Cardiac muscle cell (in vitro differentiated cells and primary cell): Measurements from ENCODE around the gene SLPI. TPM values are rescaled to one million over a fixed set of nuclear protein-coding genes. Genes with fewer than 3 reads are reported as not detected.

Experiments used
- DNase-seq, 2 donors: peaks; one replicate each; pipeline versions ENCODE4 v3.0.0 to v3.0.0-alpha.2; 2010 to 2017; ENCODE audit warnings: low read depth in 1 of 2, low spot score in 1 of 2
- H3K27ac ChIP-seq: fragments of 200-600 bp; sonication (generic); 2 replicates; pipeline ENCODE4 v1.5.1; 2016
- H3K27me3 ChIP-seq: fragments of 200-600 bp; sonication (generic); 2 replicates; pipeline ENCODE4 v1.6.0; 2016; ENCODE audit warnings: control low read depth
- H3K36me3 ChIP-seq: fragments of 200-600 bp; sonication (generic); 2 replicates; pipeline ENCODE4 v1.5.1; 2016; ENCODE audit warnings: control low read depth
- H3K4me1 ChIP-seq: fragments of 200-600 bp; sonication (generic); 2 replicates; pipeline ENCODE4 v1.8.1; 2017; ENCODE audit warnings: low read depth, mild to moderate bottlenecking, mixed run types
- H3K4me3 ChIP-seq: fragments of 200-600 bp; sonication (generic); 2 replicates; pipeline ENCODE4 v1.5.1; 2016; ENCODE audit warnings: mild to moderate bottlenecking
- H3K9me3 ChIP-seq: fragments of 200-600 bp; sonication (generic); 2 replicates; pipeline ENCODE4 v1.5.1; 2017; ENCODE audit warnings: low read depth, mild to moderate bottlenecking, control low read depth
- polyA plus RNA-seq: library from polyadenylated mRNA; unstranded; fragments of >200 nt; fragmentation: Nextera tagmentation; extraction: Ambion mirVana; gene quantifications from 2 replicates; pipeline ENCODE4 v1.2.1, GENCODE V29; 2016
- total RNA-seq: library from RNA; depleted of rRNA; stranded (reverse); fragments of >200 nt; gene quantifications from 2 replicates; pipeline ENCODE4 v1.2.3, GENCODE V29; 2016
- TF ChIP-seq, protein P1 (sequence below): IDR thresholded peaks from 2 replicates; pipeline ENCODE4 v1.5.1; 2012; ENCODE audit warnings: low read depth, mild to moderate bottlenecking, low read length

SLPI gene
- total and polyA plus RNA-seq, 2 experiments from 2014 or later = 6.0 TPM; not detected in 1

DNA sequence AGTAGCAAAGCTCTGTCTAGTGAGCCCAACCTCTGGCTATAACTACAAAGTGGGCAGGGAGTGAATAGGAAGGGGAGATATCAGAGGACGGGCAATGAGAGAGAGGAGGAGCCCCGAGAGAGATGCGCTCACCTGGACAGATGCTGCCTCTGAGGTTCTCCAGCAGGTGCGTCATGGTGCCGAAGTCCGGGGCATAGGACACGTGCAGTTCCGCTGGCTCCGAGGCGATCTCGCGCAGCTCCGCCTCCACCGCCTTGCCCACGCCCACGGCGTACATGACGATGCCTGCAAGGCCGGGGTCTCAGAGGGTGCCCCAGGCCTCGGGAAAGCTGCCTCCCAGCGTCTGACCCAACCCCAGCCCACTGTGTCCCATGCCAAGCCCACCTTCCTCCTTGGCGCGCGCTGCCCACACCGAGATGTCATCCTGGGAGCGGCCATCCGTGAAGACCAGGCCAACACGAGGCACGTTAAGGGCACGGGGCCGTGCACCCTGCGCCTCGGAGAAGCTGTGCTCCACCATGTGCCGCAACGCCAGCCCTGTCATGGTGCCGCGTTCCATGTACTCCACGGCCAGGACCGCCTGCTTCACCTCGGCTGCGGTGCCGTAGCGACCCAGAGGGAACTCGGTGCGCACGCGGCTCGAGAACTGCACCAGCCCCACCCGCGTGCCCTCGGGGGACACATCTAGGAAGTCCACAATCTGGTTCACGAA lies 43.6 kb upstream of the SLPI start:
- no peaks in the 10 kb centered on the region for H3K9me3 ChIP-seq
- no peak overlapping the region for H3K27ac ChIP-seq
- DNase-seq = no peak
- peaks cover 7% of the 10 kb centered on the region for H3K27me3 ChIP-seq
- H3K4me1 ChIP-seq = no peaks in the 10 kb centered on the region
- H3K36me3 ChIP-seq = no peaks in the 10 kb centered on the region
- TF ChIP-seq, protein P1, sequence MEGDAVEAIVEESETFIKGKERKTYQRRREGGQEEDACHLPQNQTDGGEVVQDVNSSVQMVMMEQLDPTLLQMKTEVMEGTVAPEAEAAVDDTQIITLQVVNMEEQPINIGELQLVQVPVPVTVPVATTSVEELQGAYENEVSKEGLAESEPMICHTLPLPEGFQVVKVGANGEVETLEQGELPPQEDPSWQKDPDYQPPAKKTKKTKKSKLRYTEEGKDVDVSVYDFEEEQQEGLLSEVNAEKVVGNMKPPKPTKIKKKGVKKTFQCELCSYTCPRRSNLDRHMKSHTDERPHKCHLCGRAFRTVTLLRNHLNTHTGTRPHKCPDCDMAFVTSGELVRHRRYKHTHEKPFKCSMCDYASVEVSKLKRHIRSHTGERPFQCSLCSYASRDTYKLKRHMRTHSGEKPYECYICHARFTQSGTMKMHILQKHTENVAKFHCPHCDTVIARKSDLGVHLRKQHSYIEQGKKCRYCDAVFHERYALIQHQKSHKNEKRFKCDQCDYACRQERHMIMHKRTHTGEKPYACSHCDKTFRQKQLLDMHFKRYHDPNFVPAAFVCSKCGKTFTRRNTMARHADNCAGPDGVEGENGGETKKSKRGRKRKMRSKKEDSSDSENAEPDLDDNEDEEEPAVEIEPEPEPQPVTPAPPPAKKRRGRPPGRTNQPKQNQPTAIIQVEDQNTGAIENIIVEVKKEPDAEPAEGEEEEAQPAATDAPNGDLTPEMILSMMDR = no peak
- no peak overlapping the region for H3K4me3 ChIP-seq

DNA sequence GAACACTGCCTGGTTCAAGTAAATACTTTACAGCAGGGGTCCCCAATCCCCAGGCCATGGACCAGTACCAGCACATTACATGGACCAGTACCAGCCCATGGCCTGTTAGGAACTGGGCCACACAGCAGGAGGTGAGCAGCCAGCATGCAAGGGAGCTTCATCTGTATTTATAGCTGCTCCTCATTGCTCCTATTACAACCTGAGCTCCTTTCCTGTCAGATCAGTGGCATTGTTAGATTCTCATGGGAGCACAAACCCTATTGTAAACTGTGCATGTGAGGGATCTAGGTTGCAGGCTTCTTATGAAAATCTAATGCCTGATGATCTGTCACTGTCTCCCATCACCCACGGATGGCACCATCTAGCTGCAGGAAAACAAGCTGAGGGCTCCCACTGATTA lies 40.3 kb upstream of the SLPI start:
- Histone ChIP-seq H3K27ac (no peak overlapping the region), H3K4me3 (no peak overlapping the region), H3K9me3 (no peaks in the 10 kb centered on the region), H3K4me1 (no peaks in the 10 kb centered on the region), H3K27me3 (peaks cover 12% of the 10 kb centered on the region), H3K36me3 (no peaks in the 10 kb centered on the region)
- TF ChIP-seq, protein P1 = no peak
- DNase-seq = no peak

DNA sequence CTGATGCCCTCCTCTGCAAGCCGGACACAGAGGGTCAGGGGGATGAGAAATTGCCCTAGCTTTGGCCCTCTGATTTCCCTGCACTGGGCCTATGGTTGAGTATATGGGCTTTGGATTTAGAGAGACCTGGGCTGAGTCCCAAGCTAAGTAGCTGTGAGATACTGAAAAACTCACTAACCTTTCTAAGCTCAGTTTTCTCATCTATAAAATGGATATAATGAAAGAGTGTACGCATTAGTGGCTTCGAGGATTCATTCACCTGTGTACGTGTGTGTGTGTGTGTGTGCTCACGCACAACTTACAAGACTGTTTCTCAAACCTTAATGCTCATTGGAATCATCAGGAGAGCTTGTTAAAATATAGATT lies 39.6 kb upstream of the SLPI start:
- no peak for DNase-seq
- no peaks in the 10 kb centered on the region for H3K36me3 ChIP-seq
- TF ChIP-seq, protein P1 = no peak
- peaks cover 12% of the 10 kb centered on the region for H3K27me3 ChIP-seq
- no peak overlapping the region for H3K4me3 ChIP-seq
- no peaks in the 10 kb centered on the region for H3K9me3 ChIP-seq
- H3K27ac ChIP-seq = no peak overlapping the region
- H3K4me1 ChIP-seq = no peaks in the 10 kb centered on the region

DNA sequence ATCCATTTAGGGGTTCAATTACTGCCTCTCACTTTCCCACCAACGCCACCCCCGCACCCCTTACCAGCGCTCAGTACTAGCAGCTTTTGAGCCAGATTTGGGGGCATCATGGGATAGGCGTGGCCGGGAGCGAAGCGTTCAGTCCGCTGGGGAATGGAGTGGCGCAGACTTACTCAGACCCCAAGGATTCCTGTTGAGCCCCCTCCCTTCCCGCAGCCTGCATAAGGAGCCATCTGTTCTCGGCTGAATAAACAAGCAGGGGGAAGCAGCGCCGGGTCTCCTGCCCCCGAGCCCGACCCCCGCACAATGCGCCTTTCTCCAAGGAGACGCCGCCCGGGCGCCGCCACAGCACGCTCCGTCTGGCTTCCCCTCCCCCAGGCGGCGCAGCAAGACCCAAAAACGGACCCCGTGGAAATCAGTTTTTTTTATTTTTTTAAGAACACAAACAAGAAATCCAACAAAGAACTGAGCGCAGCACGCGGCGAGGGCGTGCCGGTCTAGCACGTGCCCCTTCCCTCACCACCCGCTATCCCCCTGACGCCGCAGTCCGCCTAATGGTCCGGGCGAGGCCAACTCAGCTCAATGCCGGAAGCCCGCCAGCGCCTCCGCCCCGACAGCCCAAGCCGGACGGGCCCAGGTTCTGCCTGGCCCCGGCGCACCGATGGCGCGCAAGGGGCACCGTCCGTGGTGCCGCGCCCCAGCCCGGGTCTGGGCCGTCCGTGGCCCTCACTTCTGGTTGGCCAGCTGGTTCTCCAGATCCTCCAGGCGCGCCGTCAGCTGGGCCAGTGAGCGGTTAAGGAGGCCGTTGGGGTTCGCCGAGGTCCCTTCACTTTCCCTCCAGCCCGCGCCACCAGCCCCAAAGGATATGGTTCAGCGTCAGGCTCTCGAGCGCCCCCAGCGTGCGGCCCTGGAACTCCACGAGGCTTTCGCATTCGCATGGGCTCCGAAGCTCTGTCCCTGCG lies 39.0 kb upstream of the SLPI start:
- Histone ChIP-seq H3K36me3 (no peaks in the 10 kb centered on the region), H3K4me3 (peak overlapping the region; percentile 26), H3K9me3 (no peaks in the 10 kb centered on the region), H3K27me3 (peaks cover 12% of the 10 kb centered on the region), H3K27ac (no peak overlapping the region), H3K4me1 (no peaks in the 10 kb centered on the region)
- TF ChIP-seq, protein P1 = peak; percentile 97
- peak; percentile 77 to 83 for DNase-seq

DNA sequence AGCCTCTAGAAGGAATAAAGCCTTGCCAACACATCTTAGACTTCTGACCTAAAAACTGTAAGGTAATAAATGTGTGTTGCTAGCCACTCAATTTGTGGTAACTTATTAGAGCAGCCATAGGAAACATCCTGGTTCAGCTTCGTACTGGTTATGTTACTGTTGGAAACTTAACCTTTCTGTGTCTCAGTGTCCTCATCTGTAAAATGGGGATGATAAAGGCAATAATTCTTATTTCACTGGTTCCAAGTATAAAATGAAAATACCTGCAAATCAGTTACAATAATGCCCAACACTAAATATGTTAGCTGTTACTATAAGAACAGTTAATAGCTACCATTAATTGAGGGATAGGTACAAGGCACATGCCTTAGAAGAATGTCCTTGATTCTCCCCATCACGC lies 38.0 kb upstream of the SLPI start:
- no peaks in the 10 kb centered on the region for H3K36me3 ChIP-seq
- TF ChIP-seq, protein P1 = no peak
- H3K4me3 ChIP-seq = no peak overlapping the region
- no peaks in the 10 kb centered on the region for H3K4me1 ChIP-seq
- no peaks in the 10 kb centered on the region for H3K9me3 ChIP-seq
- DNase-seq = no peak
- peaks cover 12% of the 10 kb centered on the region for H3K27me3 ChIP-seq
- no peak overlapping the region for H3K27ac ChIP-seq
